Neutrophil (primary cell): Measurements from ENCODE around the gene DOCK11.

Experiments
- H3K27ac ChIP-seq: fragments of 200-600 bp; sonication (generic); 2 replicates; pipeline ENCODE4 v1.5.1; 2016; ENCODE audit warnings: mild to moderate bottlenecking, moderate library complexity
- H3K27me3 ChIP-seq: fragments of 200-600 bp; sonication (generic); 2 replicates; pipeline ENCODE4 v1.6.0; 2016; ENCODE audit warnings: mild to moderate bottlenecking
- H3K36me3 ChIP-seq: fragments of 200-600 bp; sonication (generic); 2 replicates; pipeline ENCODE4 v1.5.1; 2017
- H3K4me1 ChIP-seq, 2 experiments: fragments of 200-600 bp in 1 of 2; sonication (generic) in 1 of 2; 1 replicate in 1 of 2; 2 replicates in 1 of 2; pipeline versions ENCODE4 v1.5.1 to v1.6.1; 2013 to 2016; ENCODE audit warnings: low read depth in 1 of 2, low read length in 1 of 2, mild to moderate bottlenecking in 1 of 2, moderate library complexity in 1 of 2; ENCODE audit not compliant: control insufficient read depth in 1 of 2, insufficient read depth in 1 of 2
- H3K4me3 ChIP-seq, 2 experiments: fragments of 200-600 bp in 1 of 2; sonication (generic) in 1 of 2; 1 replicate in 1 of 2; 2 replicates in 1 of 2; pipeline ENCODE4 v1.5.1; 2013 to 2016; ENCODE audit warnings: low read depth in 1 of 2, low read length in 1 of 2, mild to moderate bottlenecking in 1 of 2, moderate library complexity in 1 of 2
- H3K9me3 ChIP-seq: fragments of 200-600 bp; sonication (generic); 2 replicates; pipeline ENCODE4 v1.5.1; 2016
- CTCF ChIP-seq: fragments of 200-600 bp; sonication (generic); IDR thresholded peaks from 2 replicates; pipeline ENCODE4 v1.5.1; 2016; ENCODE audit warnings: antibody characterized with exemption

DOCK11 gene

GRCh38 chrX:118626346-118626745 is 130.7 kb downstream of the DOCK11 start:
- no peak for TF ChIP-seq CTCF
- Histone ChIP-seq H3K4me1 (peaks cover 15% of the 10 kb centered on the region in 2 experiments), H3K9me3 (no peaks in the 10 kb centered on the region), H3K36me3 (peaks cover 57% of the 10 kb centered on the region), H3K27ac (no peak overlapping the region), H3K4me3 (no peak overlapping the region), H3K27me3 (no peaks in the 10 kb centered on the region)

GRCh38 chrX:118627084-118627758 is 131.6 kb downstream of the DOCK11 start:
- no peak for TF ChIP-seq CTCF
- Histone ChIP-seq H3K4me1 (peaks cover 23 to 24% of the 10 kb centered on the region in 2 experiments), H3K36me3 (peaks cover 52% of the 10 kb centered on the region), H3K27me3 (no peaks in the 10 kb centered on the region), H3K9me3 (no peaks in the 10 kb centered on the region), H3K27ac (no peak overlapping the region), H3K4me3 (no peak overlapping the region)

GRCh38 chrX:118630848-118631247 is 135.2 kb downstream of the DOCK11 start:
- Histone ChIP-seq H3K27me3 (no peaks in the 10 kb centered on the region), H3K4me3 (no peak overlapping the region), H3K27ac (peak overlapping the region; percentile 76), H3K36me3 (peaks cover 51% of the 10 kb centered on the region), H3K4me1 (peaks cover 39 to 40% of the 10 kb centered on the region in 2 experiments), H3K9me3 (no peaks in the 10 kb centered on the region)
- no peak for TF ChIP-seq CTCF

GRCh38 chrX:118631586-118631985 is 136.0 kb downstream of the DOCK11 start:
- peaks cover 53% of the 10 kb centered on the region for H3K36me3 ChIP-seq

DNA sequence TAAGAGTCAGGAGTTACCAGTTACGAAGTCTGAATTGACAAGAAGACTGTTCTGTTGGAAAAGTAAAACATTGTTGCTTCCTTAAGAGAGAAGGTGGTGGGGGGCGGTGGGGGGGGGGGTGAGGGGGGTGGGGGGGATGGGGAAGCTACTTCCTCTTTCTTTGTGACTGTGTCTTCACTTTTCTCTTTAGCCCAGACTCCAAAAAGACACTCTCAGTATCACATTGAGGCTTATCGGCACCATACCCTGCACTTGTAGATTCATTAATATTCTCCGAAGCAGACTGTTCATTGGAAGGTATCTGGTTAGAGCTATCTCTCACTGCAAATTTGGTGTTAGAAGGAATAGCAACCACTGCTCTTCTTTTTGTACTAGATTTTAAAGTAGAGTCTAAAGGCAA is 137.2 kb downstream of the DOCK11 start:
- no peak for TF ChIP-seq CTCF
- Histone ChIP-seq H3K36me3 (peaks cover 53% of the 10 kb centered on the region), H3K4me3 (no peak overlapping the region), H3K27ac (peak overlapping the region; percentile 76), H3K4me1 (peaks cover 39 to 40% of the 10 kb centered on the region in 2 experiments), H3K27me3 (no peaks in the 10 kb centered on the region), H3K9me3 (no peaks in the 10 kb centered on the region)

More at GRCh38 chrX:118631586-118631985, 136.0 kb downstream of the DOCK11 start:
- TF ChIP-seq CTCF = no peak
- H3K4me3 ChIP-seq = peak overlapping the region in 1 of 2 experiments; percentile 7
- H3K27ac ChIP-seq = peak overlapping the region; percentile 76
- H3K27me3 ChIP-seq = no peaks in the 10 kb centered on the region
- H3K4me1 ChIP-seq = peaks cover 39 to 40% of the 10 kb centered on the region in 2 experiments
- H3K9me3 ChIP-seq = no peaks in the 10 kb centered on the region
